Ishikawa (cell line): ENCODE results near the gene NPHP4.

Source experiments
- TAF1 ChIP-seq: IDR thresholded peaks from 2 replicates; pipeline ENCODE4 v1.6.1; 2012; ENCODE audit warnings: low read depth, mild to moderate bottlenecking
- YY1 ChIP-seq: IDR thresholded peaks from 2 replicates; pipeline ENCODE4 v1.6.1; 2012; ENCODE audit warnings: low read depth
- TF ChIP-seq, protein P1 (sequence below): IDR thresholded peaks from 2 replicates; pipeline ENCODE4 v1.6.1; 2012

- no peak for TF ChIP-seq TAF1
- TF ChIP-seq YY1, result no peak
- TF ChIP-seq, protein P1, sequence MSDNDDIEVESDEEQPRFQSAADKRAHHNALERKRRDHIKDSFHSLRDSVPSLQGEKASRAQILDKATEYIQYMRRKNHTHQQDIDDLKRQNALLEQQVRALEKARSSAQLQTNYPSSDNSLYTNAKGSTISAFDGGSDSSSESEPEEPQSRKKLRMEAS, result no peak
These were observed 176.5 kb downstream of the NPHP4 start for GRCh38 chr1:5815716-5816115.
